ENCODE data around the gene TOR1B.

The TOR1B gene

GRCh38 chr9:129762985-129763926 is 39.7 kb upstream of the TOR1B start:
- Histone ChIP-seq H3K27me3 (ENCODE audit: low read length) (no peaks in the 10 kb centered on the region), H3K4me3 (ENCODE audit: insufficient read depth, low read length, poor library complexity, severe bottlenecking) (no peak overlapping the region), H3K27ac (ENCODE audit: low read depth, low read length) (no peak overlapping the region)

GRCh38 chr9:129765764-129766317 is 37.1 kb upstream of the TOR1B start:
- H3K27me3 ChIP-seq (ENCODE audit: low read length) = no peaks in the 10 kb centered on the region
- no peaks in the 10 kb centered on the region for H3K79me2 ChIP-seq (ENCODE audit: insufficient read depth, low read length)
- TF ChIP-seq CTCF (IDR thresholded peaks at IDR 0.05; ENCODE audit: insufficient read depth, low read length, poor library complexity, severe bottlenecking) (no peak), EZH2phosphoT487 (conservative IDR thresholded peaks at IDR 0.05; ENCODE audit: low read length) (no peak)
- no peak overlapping the region for H3K27ac ChIP-seq (ENCODE audit: low read depth, low read length)
- no peak overlapping the region for H3K4me3 ChIP-seq (ENCODE audit: insufficient read depth, low read length, poor library complexity, severe bottlenecking)
- no peaks in the 10 kb centered on the region for H3F3A ChIP-seq (ENCODE audit: insufficient read depth)
- H3K9ac ChIP-seq (ENCODE audit: low read length) = no peak overlapping the region
- no peaks in the 10 kb centered on the region for H4K20me1 ChIP-seq (ENCODE audit: low read depth, low read length)
- H2AFZ ChIP-seq (ENCODE audit: low read depth, low read length, severe bottlenecking) = no peak overlapping the region
- no peak overlapping the region for H3K4me2 ChIP-seq (ENCODE audit: low read depth, low read length, poor library complexity, severe bottlenecking)
- no peaks in the 10 kb centered on the region for H3K9me3 ChIP-seq (ENCODE audit: insufficient read depth, low read length)
- no peaks in the 10 kb centered on the region for H3K36me3 ChIP-seq (ENCODE audit: low read length)
- no peaks in the 10 kb centered on the region for H3K9me2 ChIP-seq (replicated peaks; ENCODE audit: insufficient read depth, low read length)

More at GRCh38 chr9:129762985-129763926, 39.7 kb upstream of the TOR1B start:
- Histone ChIP-seq H3K36me3 (ENCODE audit: low read length) (no peaks in the 10 kb centered on the region), H3K9me3 (ENCODE audit: insufficient read depth, low read length) (no peaks in the 10 kb centered on the region), H3F3A (ENCODE audit: insufficient read depth) (no peaks in the 10 kb centered on the region), H3K9ac (ENCODE audit: low read length) (no peak overlapping the region), H3K4me2 (ENCODE audit: low read depth, low read length, poor library complexity, severe bottlenecking) (no peak overlapping the region), H3K9me2 (replicated peaks; ENCODE audit: insufficient read depth, low read length) (no peaks in the 10 kb centered on the region), H2AFZ (ENCODE audit: low read depth, low read length, severe bottlenecking) (no peak overlapping the region), H3K79me2 (ENCODE audit: insufficient read depth, low read length) (no peaks in the 10 kb centered on the region), H4K20me1 (ENCODE audit: low read depth, low read length) (no peaks in the 10 kb centered on the region)
- TF ChIP-seq EZH2phosphoT487 (conservative IDR thresholded peaks at IDR 0.05; ENCODE audit: low read length) (no peak), CTCF (IDR thresholded peaks at IDR 0.05; ENCODE audit: insufficient read depth, low read length, poor library complexity, severe bottlenecking) (no peak)

GRCh38 chr9:129768486-129768885 is 34.5 kb upstream of the TOR1B start:
- H3K36me3 ChIP-seq (ENCODE audit: low read length) = no peaks in the 10 kb centered on the region
- H3K9me3 ChIP-seq (ENCODE audit: insufficient read depth, low read length) = no peaks in the 10 kb centered on the region
- H4K20me1 ChIP-seq (ENCODE audit: low read depth, low read length) = no peaks in the 10 kb centered on the region
- H3F3A ChIP-seq (ENCODE audit: insufficient read depth) = no peaks in the 10 kb centered on the region
- no peaks in the 10 kb centered on the region for H3K79me2 ChIP-seq (ENCODE audit: insufficient read depth, low read length)
- no peak overlapping the region for H2AFZ ChIP-seq (ENCODE audit: low read depth, low read length, severe bottlenecking)
- H3K27me3 ChIP-seq (ENCODE audit: low read length) = no peaks in the 10 kb centered on the region
- no peak overlapping the region for H3K4me2 ChIP-seq (ENCODE audit: low read depth, low read length, poor library complexity, severe bottlenecking)
- no peak overlapping the region for H3K9ac ChIP-seq (ENCODE audit: low read length)
- no peak for TF ChIP-seq EZH2phosphoT487 (conservative IDR thresholded peaks at IDR 0.05; ENCODE audit: low read length)
- no peak for TF ChIP-seq CTCF (IDR thresholded peaks at IDR 0.05; ENCODE audit: insufficient read depth, low read length, poor library complexity, severe bottlenecking)
- no peaks in the 10 kb centered on the region for H3K9me2 ChIP-seq (replicated peaks; ENCODE audit: insufficient read depth, low read length)
- H3K4me3 ChIP-seq (ENCODE audit: insufficient read depth, low read length, poor library complexity, severe bottlenecking) = no peak overlapping the region
- H3K27ac ChIP-seq (ENCODE audit: low read depth, low read length) = no peak overlapping the region
